ENCODE measurements around the gene E2F8.

Gene E2F8

GRCh38 chr11:19225123-19225522, 15.6 kb downstream of the E2F8 start:
- DNase-seq (ENCODE audit: low read depth, low spot score), result no peak

GRCh38 chr11:19220903-19221724, 19.6 kb downstream of the E2F8 start:
- DNase-seq (ENCODE audit: low read depth, low spot score), result no peak

- DNase-seq (ENCODE audit: low read depth, low spot score), result no peak
These were observed 21.8 kb downstream of the E2F8 start for GRCh38 chr11:19218786-19219460.

- no peak for DNase-seq (ENCODE audit: low read depth, low spot score)
These were observed 22.5 kb downstream of the E2F8 start for GRCh38 chr11:19218216-19218615.

- no peak for DNase-seq (ENCODE audit: low read depth, low spot score)
These were observed 23.9 kb downstream of the E2F8 start for GRCh38 chr11:19216709-19217374.

- no peak for DNase-seq (ENCODE audit: low read depth, low spot score)
These were observed 24.7 kb downstream of the E2F8 start for GRCh38 chr11:19216021-19216420.

- no peak for DNase-seq (ENCODE audit: low read depth, low spot score)
These were observed 31.0 kb downstream of the E2F8 start for GRCh38 chr11:19209617-19210370.

- no peak for DNase-seq (ENCODE audit: low read depth, low spot score)
These were observed 31.7 kb downstream of the E2F8 start for GRCh38 chr11:19208959-19209546.

- DNase-seq (ENCODE audit: low read depth, low spot score), result no peak
These were observed 32.6 kb downstream of the E2F8 start for GRCh38 chr11:19208181-19208580.

- no peak for DNase-seq (ENCODE audit: low read depth, low spot score)
These were observed 35.9 kb downstream of the E2F8 start for GRCh38 chr11:19204836-19205235.

- DNase-seq (ENCODE audit: low read depth, low spot score), result no peak
These were observed 38.8 kb downstream of the E2F8 start, which contains the start of gene CSRP3 for GRCh38 chr11:19201737-19202605. CSRP3 (minus strand) TSS chr11:19201983; CDS start chr11:19192448, 9,535 bp downstream.

- DNase-seq (ENCODE audit: low read depth, low spot score), result no peak
These were observed 40.1 kb downstream of the E2F8 start for GRCh38 chr11:19200410-19201201.

- DNase-seq (ENCODE audit: low read depth, low spot score), result no peak
These were observed 41.0 kb downstream of the E2F8 start for GRCh38 chr11:19199771-19200170.

- DNase-seq (ENCODE audit: low read depth, low spot score), result no peak
These were observed 41.7 kb downstream of the E2F8 start for GRCh38 chr11:19199048-19199447.

- no peak for DNase-seq (ENCODE audit: low read depth, low spot score)
These were observed 44.3 kb downstream of the E2F8 start for GRCh38 chr11:19196432-19196831.

GRCh38 chr11:19194620-19195308, 46.0 kb downstream of the E2F8 start:
- DNase-seq (ENCODE audit: low read depth, low spot score), result no peak

- DNase-seq (ENCODE audit: low read depth, low spot score), result no peak
These were observed 46.8 kb downstream of the E2F8 start for GRCh38 chr11:19193916-19194315.

GRCh38 chr11:19191530-19192169, 49.1 kb downstream of the E2F8 start:
- DNase-seq (ENCODE audit: low read depth, low spot score), result no peak

Measured in smooth muscle cell of the brain vasculature (primary cell).